Activated T-cell treated with anti-CD3 and anti-CD28 coated beads for 48 hours (primary cell): ENCODE results near the gene CAPZA2.
"Not testable (repeated sequence)": the region's sequence is repeated elsewhere in the genome, so short reads cannot be mapped to it uniquely, and the experiment has no call there.

ENCODE experiments used
- DNase-seq: peaks from one replicate; pipeline ENCODE4 v3.0.0-alpha.2; 2020; ENCODE audit warnings: low read depth

Gene CAPZA2

DNA sequence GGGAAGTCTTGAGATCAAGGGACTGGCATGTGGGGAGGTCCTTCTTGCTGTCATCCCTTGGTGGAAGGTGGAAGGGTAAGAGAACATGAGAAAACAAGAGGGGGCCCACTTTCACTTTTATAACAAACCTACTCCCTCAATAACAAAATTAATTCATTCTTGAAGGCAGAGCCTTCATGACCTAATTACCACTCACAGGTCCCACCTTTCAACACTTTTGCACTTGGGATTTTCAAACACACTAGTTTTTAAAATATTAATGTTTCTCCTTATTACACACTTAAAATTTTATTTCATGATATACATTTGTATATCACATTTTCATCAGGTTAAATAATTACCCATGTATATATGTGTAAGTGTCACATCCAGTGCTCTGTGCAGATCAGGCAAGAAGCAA is 93.0 kb downstream of the CAPZA2 start:
- no peak for DNase-seq

DNA sequence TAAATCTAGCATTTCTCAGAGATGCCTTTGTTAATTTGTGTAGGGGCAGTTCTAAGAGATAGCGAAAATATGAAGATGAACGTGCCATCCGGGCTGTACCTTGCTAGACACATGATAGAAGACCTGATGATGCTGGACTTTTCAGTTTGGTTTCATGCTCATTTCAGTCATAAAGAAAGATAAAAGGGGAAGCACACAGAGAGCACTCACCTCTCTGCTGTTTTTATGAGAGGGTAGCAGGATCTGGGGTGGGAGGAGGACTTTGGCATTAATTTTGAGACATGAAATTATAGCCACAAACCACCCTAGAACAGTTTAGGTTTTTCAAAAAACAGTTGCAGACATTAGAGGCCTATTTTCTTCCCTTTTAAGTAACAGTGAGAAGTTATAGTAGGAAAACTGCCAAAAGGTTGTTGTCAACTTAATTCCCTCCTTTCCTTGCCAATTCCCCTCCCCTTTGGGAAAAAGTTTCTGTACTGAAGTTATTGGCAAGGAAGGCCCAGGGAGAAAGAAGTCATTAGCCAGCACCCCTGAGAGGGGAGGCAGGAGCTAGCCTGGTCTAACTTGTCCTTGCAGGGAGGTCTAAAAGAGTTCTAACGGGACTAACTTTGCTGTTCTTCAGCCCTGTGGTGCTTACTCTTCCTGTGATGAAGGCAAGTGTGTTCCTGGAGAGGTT is 93.6 kb downstream of the CAPZA2 start:
- DNase-seq, result no peak

DNA sequence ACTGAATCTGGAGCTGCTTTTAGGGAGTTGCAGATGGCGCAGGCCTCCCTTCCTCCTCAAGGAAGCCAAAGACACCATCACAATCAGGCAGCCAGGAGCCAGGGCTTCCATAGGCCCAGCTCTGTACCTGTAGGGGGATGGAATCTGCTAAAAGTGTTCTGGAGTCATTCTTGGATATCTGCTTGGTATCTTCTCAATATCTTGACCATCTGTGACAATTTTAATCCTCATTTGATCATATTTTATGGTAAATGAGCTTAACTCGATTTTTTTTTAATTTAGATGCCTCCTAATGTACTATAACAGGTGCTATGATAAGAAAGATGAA is 94.1 kb downstream of the CAPZA2 start:
- DNase-seq, result no peak

DNA sequence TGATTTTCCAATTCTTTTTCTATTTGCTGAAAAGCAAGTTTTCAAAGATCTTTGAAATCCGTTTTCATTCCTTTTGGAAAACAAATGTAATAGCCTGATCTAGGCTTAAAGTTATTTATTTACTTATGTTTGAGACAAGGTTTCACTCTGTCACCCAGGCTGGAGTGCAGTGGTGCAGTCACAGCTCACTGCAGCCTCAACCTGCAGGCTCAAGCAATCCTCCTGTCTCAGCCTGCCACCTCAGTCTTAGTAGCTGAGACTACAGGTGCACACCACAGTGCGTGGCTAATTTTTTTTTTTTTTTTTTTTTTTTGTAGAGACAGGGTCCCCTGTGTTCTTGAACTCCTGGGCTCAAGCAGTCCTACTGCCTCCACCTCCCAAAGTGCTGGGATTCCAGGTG is 95.5 kb downstream of the CAPZA2 start:
- no peak for DNase-seq

DNA sequence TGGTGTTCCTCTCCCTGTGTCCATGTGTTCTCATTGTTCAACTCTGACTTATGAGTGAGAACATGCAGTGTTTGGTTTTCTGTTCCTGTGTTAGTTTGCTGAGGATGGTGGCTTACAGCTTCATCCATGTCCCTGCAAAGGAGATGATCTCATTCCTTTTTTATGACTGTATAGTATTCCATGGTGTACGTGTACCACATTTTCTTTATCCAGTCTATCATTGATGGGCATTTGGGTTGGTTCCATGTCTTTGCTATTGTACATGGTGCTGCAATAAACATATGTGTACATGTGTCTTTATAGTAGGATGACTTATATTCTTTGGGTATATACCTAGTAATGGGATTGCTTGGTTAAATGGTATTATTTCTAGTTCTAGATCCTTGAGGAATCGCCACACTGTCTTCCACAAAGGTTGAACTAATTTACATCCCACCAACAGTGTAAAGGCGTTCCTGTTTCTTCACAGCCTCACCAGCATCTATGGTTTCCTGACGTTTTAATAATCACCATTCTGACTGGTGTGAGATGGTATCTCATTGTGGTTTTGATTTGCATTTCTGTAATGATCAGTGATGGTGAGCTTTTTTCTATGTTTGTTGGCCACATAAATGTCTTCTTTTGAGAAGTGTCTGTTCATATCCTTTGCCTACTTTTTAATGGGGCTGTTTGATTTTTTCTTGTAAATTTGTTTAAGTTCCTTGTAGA is 99.7 kb downstream of the CAPZA2 start:
- not testable (repeated sequence) for DNase-seq

DNA sequence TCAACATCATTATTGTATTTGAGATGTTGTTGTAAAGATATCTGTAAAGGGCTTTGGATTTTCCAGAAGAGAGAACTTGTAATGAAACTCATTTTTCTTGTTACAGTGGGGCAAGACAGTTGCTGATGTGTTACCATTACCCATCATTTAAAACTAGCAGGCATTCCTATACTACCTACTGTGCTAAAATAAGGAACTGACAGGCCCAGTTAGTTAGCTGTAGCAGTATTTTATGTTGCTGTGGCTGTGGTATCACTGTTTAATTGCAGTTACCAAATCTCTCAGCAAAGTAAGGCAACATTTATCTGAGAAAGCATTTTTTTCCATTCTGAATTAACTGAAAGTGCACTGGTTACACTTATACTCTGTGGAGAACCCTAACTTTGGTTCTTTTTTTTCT is 100.8 kb downstream of the CAPZA2 start:
- no peak for DNase-seq

DNA sequence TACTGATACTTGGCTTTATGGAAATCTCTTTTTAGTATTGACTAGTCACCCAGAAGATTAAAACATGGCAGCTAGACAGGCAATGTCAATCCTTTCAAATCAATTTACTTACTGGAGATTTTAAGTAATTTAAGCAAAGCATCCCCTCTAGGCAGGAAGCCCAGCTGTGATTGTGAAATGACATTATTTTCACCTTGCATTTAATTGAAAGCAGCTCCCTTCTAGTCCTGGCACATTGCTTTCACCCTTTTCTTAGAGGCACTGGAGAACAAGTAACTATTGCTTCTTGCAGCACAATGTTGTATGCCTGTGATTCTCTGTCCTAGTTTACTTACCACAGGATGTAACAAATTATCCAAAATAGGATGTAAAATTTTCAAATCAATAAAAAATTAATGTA is 104.2 kb downstream of the CAPZA2 start:
- DNase-seq, result no peak

DNA sequence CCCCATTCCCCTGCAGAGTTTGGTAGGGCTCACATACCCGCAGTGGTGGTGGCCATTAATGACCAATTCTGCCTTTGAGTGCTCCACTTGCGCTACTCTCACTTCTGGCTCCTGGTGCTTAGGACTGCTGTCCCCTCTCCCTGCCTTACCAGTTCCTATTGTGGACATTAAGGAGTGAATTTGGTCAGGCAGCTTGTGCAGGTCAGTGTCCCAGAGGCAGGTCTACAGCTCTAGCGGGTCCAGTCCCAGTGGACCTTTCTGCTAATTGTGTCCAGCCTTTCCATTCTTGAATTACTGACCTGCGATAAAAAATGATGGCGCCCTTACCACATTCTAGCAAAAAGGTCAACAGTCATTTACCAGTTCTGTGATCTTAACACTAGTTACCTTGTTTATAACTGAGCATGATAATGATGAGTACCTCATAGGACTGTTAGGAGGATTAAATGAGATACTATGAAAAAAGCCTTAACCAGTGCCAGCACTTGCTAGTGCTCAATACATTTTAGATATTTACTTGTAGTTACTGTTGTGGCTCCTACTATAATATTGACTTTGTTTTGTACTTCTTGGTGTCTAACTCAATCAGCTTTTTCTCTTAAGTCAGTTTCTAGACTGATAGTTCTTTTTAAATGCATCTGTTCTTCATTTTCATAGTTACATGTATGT is 105.0 kb downstream of the CAPZA2 start:
- no peak for DNase-seq

DNA sequence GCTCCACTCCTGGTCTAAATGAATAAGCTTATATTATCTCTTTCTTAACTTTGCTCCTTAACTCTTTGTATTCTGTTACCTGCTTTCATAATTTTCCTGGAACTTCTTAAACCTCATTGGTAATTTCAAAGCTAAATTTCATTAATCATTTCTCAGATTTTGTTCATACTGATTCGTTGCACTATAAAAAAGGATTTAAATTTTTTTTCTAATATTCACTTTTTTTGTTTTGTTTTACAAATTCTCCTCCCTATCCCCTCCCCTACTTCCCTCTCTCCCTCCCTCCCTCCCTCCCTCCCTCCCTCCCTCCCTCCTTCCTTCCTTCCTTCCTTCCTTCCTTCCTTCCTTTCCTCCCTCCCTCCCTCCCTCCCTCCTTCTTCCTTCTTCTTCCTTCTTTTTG is 105.6 kb downstream of the CAPZA2 start:
- DNase-seq, result no peak

DNA sequence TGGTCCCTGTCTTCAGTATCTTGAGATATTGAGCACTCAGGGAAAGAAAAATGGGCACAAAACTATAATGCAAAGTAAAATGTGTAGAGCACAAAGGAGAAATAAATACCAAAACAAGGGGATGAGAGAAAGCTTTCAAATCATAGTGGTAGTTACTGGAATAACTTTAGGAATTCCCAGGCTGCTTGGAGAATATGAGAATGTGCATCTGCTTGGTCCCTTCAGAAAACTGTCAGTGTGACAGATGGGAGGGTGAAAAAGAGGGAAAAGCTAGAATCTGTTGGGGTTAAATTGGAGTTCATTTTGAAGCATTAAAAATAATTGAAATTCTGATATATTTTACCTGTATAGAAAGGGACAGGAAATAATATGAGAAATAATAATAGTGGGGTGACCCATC is 106.2 kb downstream of the CAPZA2 start:
- DNase-seq, result no peak

DNA sequence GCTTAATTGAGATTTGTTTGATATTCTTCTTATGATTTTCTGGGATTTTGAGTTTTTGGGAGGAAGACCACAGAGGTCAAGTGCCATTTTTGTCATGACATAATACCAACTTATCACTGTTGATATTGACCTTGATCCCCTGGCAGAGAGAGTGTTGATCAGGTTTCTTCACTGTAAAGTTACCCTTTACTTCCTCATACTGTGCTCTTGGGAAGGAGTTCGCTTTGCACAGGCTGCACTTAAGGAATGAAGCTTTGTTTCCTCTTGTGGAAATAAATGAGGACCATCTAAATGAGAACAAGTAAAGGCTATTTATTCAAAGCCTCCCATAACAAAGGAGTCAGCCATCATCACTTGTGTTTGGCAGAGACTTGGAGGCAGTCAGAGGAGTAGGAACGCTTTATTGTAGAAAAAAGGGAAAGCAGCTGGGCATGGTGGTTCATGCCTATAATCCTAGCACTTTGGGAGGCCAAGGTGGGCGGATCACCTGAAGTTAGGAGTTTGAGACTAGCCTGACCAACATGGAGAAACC is 107.0 kb downstream of the CAPZA2 start:
- DNase-seq, result no peak

DNA sequence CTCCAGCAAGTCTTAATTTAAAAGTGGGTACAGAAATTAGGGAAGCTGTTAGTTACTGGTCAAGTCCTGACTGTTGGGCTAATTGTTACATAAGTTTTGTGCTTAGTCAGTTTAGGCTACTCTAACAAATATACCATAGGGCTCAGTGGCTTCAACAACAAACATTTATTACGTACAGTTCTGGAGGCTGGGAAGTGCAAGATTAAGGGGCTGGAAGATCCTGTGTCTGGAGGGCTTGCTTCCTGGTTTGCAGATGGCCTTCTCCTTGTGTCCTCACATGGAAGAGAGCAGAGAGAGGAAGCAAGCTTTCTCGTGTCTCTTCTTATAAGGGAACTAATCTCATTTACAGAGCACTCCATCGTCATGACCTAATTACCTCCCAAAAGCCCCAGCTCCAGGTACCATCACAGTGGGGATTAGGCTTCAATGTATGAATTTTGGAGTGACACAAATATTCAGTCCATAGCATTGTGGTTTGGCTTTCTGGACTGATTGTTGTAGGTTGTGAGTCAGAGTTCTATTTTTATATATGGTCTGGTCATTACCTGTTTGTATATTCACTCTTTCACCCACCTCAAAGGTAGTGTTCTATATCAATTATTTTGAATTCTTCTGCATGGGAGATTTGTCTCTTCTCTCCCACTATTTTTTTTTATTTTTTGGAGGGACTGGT is 108.0 kb downstream of the CAPZA2 start:
- no peak for DNase-seq

DNA sequence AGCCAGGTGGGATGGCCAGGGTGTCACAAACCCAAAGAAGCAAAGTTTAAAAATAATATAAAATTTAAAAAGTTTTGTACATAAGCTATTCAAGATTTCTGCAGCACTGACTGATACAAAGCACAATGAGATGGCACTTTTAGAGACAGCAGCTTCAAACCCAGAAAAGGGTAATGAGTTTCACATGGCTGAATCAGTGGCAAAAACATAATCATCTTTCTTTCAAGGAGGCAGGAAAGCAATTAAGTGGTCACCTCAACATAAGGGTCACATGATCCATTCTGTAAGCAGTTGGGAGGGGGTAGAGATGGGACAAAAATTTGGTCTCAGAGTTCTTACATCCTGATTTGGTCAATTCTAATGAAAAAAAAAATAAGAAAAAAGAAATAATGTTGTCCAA is 108.8 kb downstream of the CAPZA2 start:
- not testable (repeated sequence) for DNase-seq
